PC-9 (cell line): ENCODE measurements around the gene TWSG1. TPM values are rescaled to one million over a fixed set of nuclear protein-coding genes. Genes with fewer than 3 reads are reported as not detected.

ENCODE experiments used
- BruUV-seq: library from RNA; stranded (reverse); fragments of 400-500 nt; replicated peaks from 2 replicates; lab custom pipeline; 2021; lab: Mats Ljungman, UMichigan
- CTCF ChIA-PET: fragments of 300-600 bp; sonication (Branson Sonifier 250); formaldehyde crosslinking; loops from one replicate; lab custom pipeline; 2022; ENCODE audit warnings: antibody characterized with exemption; lab: Charles Lee
- POLR2A ChIA-PET: fragments of 300-600 bp; sonication (Branson Sonifier 250); formaldehyde crosslinking; loops from one replicate; lab custom pipeline; 2022; ENCODE audit warnings: antibody characterized with exemption; ENCODE audit not compliant: unreplicated experiment; lab: Charles Lee
- DNase-seq, 2 experiments: peaks; one replicate each; pipeline versions ENCODE4 v3.0.0 to v3.0.0-alpha.2; 2015 to 2022; ENCODE audit warnings: mixed read lengths in 1 of 2
- H2AFZ ChIP-seq: fragments of 200-600 bp; sonication (generic); 2 replicates; pipeline ENCODE4 v1.8.1; 2017; ENCODE audit warnings: antibody characterized with exemption
- H3F3A ChIP-seq: fragments of 200-600 bp; sonication (generic); 2 replicates; pipeline ENCODE4 v1.8.1; 2017; ENCODE audit warnings: antibody characterized with exemption, mild to moderate bottlenecking, low read depth; ENCODE audit not compliant: insufficient read depth
- H3K27ac ChIP-seq: fragments of 200-600 bp; sonication (generic); 2 replicates; pipeline ENCODE4 v1.6.1; 2016; ENCODE audit warnings: mixed run types
- H3K27me3 ChIP-seq: fragments of 200-600 bp; sonication (generic); 2 replicates; pipeline ENCODE4 v1.6.1; 2016; ENCODE audit warnings: low read depth, mixed run types; ENCODE audit not compliant: insufficient read depth
- H3K36me3 ChIP-seq: fragments of 200-600 bp; sonication (generic); 2 replicates; pipeline ENCODE4 v1.6.1; 2016; ENCODE audit warnings: low read depth, mixed run types
- H3K4me1 ChIP-seq: fragments of 200-600 bp; sonication (generic); replicated peaks from 2 replicates; pipeline ENCODE4 v1.6.1; 2016; ENCODE audit warnings: mixed run types; ENCODE audit not compliant: insufficient read depth
- H3K4me2 ChIP-seq: fragments of 200-600 bp; sonication (generic); 2 replicates; pipeline ENCODE4 v1.6.1; 2017; ENCODE audit warnings: mixed run types
- H3K4me3 ChIP-seq: fragments of 200-600 bp; sonication (generic); 2 replicates; pipeline ENCODE4 v1.6.1; 2016; ENCODE audit warnings: mixed run types
- H3K79me2 ChIP-seq: fragments of 200-600 bp; sonication (generic); 2 replicates; pipeline ENCODE4 v1.6.1; 2017; ENCODE audit warnings: low read depth, mixed run types
- H3K9me2 ChIP-seq: fragments of 200-600 bp; sonication (generic); 2 replicates; pipeline ENCODE4 v1.8.1; 2017; ENCODE audit warnings: mild to moderate bottlenecking; ENCODE audit not compliant: insufficient read depth
- H3K9me3 ChIP-seq: fragments of 200-600 bp; sonication (generic); 2 replicates; pipeline ENCODE4 v1.8.1; 2016; ENCODE audit warnings: low read depth; ENCODE audit not compliant: insufficient read depth
- H4K20me1 ChIP-seq: fragments of 200-600 bp; sonication (generic); 2 replicates; pipeline ENCODE4 v1.8.1; 2017; ENCODE audit not compliant: insufficient read depth
- EZH2 ChIP-seq: fragments of 200-600 bp; sonication (generic); IDR thresholded peaks from 2 replicates; pipeline ENCODE4 v1.8.0; 2017; ENCODE audit warnings: antibody characterized with exemption, low read depth
- intact Hi-C: fragments of 100-400 bp; cut with micrococcal nuclease; formaldehyde crosslinking; loops from one replicate; pipeline ENCODE4 v1.10.0; 2022; ENCODE audit not compliant: unreplicated experiment
- total RNA-seq: library from RNA; stranded (reverse); gene quantifications from 2 replicates; pipeline ENCODE4 v1.2.3, GENCODE V29; 2021
- TF ChIP-seq, protein P1 (sequence below): fragments of 200-600 bp; sonication (generic); conservative IDR thresholded peaks from 2 replicates; pipeline ENCODE4 v1.6.1; 2017; ENCODE audit warnings: mixed run types, antibody characterized with exemption, mild to moderate bottlenecking, moderate library complexity

Gene TWSG1
- total RNA-seq, 1 experiment from 2014 or later, result 52.1 TPM

DNA sequence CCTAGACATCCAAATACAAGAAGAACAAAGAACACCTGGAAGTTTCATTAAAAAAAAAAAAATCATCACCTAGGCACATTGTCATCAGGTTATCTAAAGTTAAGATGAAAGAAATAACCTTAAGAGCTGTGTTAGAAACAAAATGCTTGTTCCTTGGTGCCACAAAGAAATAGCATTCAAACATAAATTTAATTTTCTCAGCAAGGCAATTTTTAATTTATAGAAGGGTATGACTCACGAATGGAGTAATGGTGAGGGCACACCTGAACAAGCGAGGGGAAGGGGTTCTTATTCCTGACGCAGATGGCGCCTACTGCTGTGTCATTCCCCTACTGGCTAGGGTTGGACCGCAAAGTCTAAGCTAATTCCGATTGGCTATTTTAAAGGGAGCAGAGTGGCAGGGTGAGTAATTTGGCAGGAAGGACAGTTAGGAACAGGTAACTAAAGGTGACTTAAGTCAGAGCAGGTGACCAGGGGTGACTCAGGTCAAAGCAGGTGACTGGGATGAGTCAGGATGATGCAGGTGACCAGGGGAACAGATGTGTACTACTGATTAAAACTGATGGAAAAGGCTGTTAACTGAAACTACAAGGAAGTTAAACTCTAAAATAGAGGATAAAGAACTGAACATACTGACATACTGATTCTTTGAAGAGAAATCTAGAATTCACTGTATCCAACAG, 30.0 kb upstream of the TWSG1 start:
- H3K4me3 ChIP-seq, result no peak overlapping the region
- H3F3A ChIP-seq, result no peaks in the 10 kb centered on the region
- H3K4me1 ChIP-seq, result no peaks in the 10 kb centered on the region
- no peaks in the 10 kb centered on the region for H3K27me3 ChIP-seq
- intact Hi-C loops, result no loop called here
- peaks cover 25% of the 10 kb centered on the region; the same call in 1 of the 2 replicates for H3K9me3 ChIP-seq
- H3K27ac ChIP-seq, result no peak overlapping the region
- CTCF ChIA-PET, result no interaction called here
- no peak for DNase-seq
- no TSS peak for BruUV-seq
- no peak for TF ChIP-seq EZH2
- TF ChIP-seq, protein P1, sequence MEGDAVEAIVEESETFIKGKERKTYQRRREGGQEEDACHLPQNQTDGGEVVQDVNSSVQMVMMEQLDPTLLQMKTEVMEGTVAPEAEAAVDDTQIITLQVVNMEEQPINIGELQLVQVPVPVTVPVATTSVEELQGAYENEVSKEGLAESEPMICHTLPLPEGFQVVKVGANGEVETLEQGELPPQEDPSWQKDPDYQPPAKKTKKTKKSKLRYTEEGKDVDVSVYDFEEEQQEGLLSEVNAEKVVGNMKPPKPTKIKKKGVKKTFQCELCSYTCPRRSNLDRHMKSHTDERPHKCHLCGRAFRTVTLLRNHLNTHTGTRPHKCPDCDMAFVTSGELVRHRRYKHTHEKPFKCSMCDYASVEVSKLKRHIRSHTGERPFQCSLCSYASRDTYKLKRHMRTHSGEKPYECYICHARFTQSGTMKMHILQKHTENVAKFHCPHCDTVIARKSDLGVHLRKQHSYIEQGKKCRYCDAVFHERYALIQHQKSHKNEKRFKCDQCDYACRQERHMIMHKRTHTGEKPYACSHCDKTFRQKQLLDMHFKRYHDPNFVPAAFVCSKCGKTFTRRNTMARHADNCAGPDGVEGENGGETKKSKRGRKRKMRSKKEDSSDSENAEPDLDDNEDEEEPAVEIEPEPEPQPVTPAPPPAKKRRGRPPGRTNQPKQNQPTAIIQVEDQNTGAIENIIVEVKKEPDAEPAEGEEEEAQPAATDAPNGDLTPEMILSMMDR, result no peak
- H3K4me2 ChIP-seq, result no peak overlapping the region
- no peaks in the 10 kb centered on the region for H3K36me3 ChIP-seq
- no peaks in the 10 kb centered on the region for H4K20me1 ChIP-seq
- no peak overlapping the region for H2AFZ ChIP-seq
- POLR2A ChIA-PET, result no interaction called here
- H3K9me2 ChIP-seq, result no peaks in the 10 kb centered on the region
- H3K79me2 ChIP-seq, result no peaks in the 10 kb centered on the region

DNA sequence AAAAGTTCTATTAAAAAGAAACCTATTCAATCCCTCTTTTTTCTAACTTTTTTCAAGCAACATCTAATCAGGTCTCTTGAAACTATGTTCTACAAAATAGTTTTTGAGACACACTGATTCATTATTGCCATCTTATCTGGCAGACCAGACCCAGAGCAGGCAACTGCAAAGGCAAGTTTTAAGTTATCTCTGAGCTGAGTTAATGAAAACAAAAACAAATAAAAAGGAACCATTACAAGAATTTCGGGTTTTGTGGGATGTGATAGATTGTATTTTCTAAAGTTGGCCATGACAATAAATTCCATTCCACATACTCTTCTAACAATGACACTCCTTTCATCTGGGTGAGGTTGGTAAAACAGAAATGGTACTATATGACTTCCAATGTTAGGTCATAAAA, 15.2 kb upstream of the TWSG1 start:
- Histone ChIP-seq H3K36me3 (no peaks in the 10 kb centered on the region), H3K4me3 (no peak overlapping the region), H3K9me3 (no peaks in the 10 kb centered on the region), H3K27me3 (no peaks in the 10 kb centered on the region), H2AFZ (no peak overlapping the region), H4K20me1 (no peaks in the 10 kb centered on the region), H3F3A (no peaks in the 10 kb centered on the region), H3K9me2 (no peaks in the 10 kb centered on the region), H3K4me1 (no peaks in the 10 kb centered on the region), H3K4me2 (no peak overlapping the region), H3K79me2 (no peaks in the 10 kb centered on the region), H3K27ac (no peak overlapping the region)
- ChIA-PET POLR2A (interaction anchor here (0.7 kb wide), 1 partner anchor 15 kb away, joined by 4 read pairs; the partner anchor contains the start of gene TWSG1), CTCF (no interaction called here)
- intact Hi-C loops, result no loop called here
- no TSS peak for BruUV-seq
- TF ChIP-seq EZH2, result no peak
- TF ChIP-seq, protein P1, result no peak
- DNase-seq, result no peak

GRCh38 chr18:9321017-9321452, 13.5 kb upstream of the TWSG1 start:
- BruUV-seq, result no TSS peak
- DNase-seq, result no peak
- Histone ChIP-seq H3K36me3 (no peaks in the 10 kb centered on the region), H4K20me1 (no peaks in the 10 kb centered on the region), H3K9me2 (no peaks in the 10 kb centered on the region), H3F3A (no peaks in the 10 kb centered on the region), H2AFZ (no peak overlapping the region), H3K4me2 (no peak overlapping the region), H3K4me1 (no peaks in the 10 kb centered on the region), H3K9me3 (no peaks in the 10 kb centered on the region), H3K27me3 (no peaks in the 10 kb centered on the region), H3K4me3 (no peak overlapping the region), H3K27ac (no peak overlapping the region), H3K79me2 (no peaks in the 10 kb centered on the region)
- TF ChIP-seq, protein P1, result no peak
- TF ChIP-seq EZH2, result no peak
- ChIA-PET POLR2A (no interaction called here), CTCF (no interaction called here)
- intact Hi-C loops, result no loop called here
